GM18507 (cell line): ENCODE data around the gene HIRA.

ENCODE experiments used
- DNase-seq: peaks from one replicate; pipeline ENCODE4 v3.0.0; 2011; ENCODE audit warnings: low read depth; ENCODE audit not compliant: insufficient read length; ENCODE audit errors: extremely low spot score
- FAIRE-seq: peaks from 2 replicates; lab custom pipeline; 2011; peaks lifted over from hg19 to GRCh38; lab: Jason Lieb, UNC

The HIRA gene, protein sequence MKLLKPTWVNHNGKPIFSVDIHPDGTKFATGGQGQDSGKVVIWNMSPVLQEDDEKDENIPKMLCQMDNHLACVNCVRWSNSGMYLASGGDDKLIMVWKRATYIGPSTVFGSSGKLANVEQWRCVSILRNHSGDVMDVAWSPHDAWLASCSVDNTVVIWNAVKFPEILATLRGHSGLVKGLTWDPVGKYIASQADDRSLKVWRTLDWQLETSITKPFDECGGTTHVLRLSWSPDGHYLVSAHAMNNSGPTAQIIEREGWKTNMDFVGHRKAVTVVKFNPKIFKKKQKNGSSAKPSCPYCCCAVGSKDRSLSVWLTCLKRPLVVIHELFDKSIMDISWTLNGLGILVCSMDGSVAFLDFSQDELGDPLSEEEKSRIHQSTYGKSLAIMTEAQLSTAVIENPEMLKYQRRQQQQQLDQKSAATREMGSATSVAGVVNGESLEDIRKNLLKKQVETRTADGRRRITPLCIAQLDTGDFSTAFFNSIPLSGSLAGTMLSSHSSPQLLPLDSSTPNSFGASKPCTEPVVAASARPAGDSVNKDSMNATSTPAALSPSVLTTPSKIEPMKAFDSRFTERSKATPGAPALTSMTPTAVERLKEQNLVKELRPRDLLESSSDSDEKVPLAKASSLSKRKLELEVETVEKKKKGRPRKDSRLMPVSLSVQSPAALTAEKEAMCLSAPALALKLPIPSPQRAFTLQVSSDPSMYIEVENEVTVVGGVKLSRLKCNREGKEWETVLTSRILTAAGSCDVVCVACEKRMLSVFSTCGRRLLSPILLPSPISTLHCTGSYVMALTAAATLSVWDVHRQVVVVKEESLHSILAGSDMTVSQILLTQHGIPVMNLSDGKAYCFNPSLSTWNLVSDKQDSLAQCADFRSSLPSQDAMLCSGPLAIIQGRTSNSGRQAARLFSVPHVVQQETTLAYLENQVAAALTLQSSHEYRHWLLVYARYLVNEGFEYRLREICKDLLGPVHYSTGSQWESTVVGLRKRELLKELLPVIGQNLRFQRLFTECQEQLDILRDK

DNA sequence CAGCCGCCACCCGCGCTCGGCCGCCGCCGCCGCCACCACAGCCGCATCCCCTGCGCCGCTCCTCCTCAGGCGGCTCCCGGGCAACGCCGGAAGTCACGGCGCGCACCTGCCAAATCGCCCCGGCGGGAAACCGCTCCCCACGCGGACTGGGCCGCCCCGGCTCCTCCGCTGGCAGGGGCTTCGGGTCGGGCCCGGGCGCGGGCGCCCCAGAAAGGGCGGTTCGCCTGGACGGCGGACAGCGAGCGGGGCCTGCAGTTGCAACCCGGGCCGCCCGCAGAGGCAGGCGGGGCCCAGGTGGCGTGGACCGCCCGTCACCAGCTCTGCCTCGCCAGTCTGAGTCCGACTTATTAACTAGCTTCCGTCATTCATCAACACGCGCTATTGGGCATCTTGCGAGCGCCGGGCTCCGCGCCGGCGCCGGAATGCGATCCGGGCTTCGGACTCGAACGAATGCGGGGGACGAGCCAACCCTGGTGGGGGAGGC, at the start of gene HIRA:
TSS of gene HIRA (minus strand) at position 85 of the 484 bp plus-strand sequence. CDS start 257 bp downstream, outside the sequence.
- peak; percentile 69 for DNase-seq
- no peak for FAIRE-seq

DNA sequence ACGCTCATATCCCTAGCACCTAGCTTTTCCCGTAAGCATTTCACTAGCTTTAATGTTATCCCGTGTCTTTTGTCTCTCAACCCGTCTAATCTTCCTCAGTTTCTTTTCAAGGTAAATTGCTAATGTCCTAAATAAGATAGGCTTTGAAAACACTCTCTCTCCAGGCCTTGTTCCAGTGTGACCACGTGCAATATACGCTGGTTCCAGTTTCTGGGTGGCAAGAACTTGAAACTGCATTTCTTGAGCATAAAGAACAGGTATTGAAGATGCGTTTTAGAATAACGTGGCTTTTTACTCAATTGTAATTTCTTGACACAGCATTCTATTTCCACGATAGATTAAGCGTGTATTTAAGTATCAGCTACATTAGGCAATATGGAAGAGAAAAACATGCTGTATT, 49.3 kb upstream of the HIRA start:
- DNase-seq = no peak
- no peak for FAIRE-seq

DNA sequence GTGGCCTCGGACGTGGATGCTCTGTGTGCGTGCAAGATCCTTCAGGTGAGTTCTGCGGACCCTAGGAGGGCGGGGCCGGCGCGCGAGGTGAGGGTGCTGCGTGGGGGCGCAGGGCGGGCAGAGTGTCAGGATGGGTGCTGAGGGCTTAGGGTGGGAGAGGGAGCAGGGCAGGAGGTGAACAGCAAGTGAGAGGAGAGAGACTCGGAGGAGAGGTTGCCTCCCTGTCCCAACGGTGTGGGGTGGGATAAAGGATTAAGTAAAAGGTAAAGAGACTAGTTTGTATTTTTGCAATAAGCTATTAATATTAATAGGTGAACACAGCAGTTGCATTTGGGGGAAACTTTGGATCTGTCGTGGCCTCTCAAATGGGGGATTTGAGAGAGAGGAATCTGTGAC, 48.6 kb upstream of the HIRA start:
- no peak for DNase-seq
- no peak for FAIRE-seq

DNA sequence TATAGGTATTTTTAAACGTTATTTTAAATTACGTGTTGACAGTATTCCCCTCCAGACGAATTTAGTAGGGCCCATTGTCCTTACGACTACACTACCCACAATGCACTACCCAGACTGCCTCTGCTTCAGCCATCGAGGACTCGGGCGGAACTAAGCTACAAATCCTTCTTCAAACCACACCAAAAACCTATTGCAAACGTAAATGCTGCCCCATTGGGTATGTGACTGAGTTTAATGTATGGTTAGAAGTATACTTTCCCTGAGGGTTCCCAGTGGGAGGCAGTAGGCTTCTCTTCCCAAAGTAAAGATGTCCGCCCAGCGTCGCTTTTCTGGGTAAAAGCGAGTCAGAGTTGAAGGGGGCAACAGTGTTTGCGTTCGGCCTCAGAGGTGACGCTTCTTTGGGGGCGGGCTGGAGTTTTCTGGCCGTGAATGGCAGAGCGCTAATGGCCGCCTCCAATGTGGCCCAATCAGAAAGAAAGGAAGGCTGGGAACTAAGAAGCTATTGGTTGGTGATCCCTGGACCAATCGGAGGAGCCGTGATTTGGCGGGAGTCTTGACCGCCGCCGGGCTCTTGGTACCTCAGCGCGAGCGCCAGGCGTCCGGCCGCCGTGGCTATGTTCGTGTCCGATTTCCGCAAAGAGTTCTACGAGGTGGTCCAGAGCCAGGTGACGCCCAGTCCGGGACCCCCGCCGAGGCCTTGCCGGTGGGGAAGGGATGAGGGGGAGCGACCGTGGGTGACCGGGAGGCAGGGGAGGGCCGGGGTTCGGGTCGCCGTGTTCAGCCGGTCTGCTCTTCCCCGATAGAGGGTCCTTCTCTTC, 48.0 kb upstream of the HIRA start, which contains the start of gene CDC45:
TSS of gene CDC45 (plus strand) at position 566 of the 818 bp plus-strand sequence. CDS start at position 615, 49 bp downstream.
- peak; percentile 95 for FAIRE-seq
- peak; percentile 93 for DNase-seq

DNA sequence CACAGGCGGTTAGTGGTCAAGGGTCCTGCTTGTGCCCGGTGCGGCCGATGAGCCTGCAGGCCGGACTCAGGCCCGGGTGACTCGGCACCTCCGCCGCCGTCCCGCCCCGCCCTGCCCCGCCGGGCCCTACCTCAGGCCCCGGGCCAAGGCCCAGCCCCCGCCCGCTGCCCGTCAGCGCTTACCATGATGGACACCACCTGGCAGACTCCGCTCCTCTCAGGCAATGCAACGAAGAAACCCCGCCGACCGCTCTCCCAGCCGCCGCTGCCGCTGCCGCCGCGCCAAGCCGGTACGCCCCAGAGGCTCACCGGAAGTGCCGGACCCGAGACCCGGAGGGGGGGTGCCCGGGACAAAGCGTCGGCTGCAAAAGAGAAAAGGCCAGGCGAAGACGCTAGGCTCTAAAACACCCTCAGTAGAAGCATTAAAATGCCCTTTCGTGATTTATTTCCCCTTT, 47.4 kb upstream of the HIRA start, which contains the start of gene UFD1:
TSS of gene UFD1 (minus strand) at position 293 of the 454 bp plus-strand sequence. CDS start at position 185, 108 bp downstream.
- FAIRE-seq = no peak
- DNase-seq = peak; percentile 44

DNA sequence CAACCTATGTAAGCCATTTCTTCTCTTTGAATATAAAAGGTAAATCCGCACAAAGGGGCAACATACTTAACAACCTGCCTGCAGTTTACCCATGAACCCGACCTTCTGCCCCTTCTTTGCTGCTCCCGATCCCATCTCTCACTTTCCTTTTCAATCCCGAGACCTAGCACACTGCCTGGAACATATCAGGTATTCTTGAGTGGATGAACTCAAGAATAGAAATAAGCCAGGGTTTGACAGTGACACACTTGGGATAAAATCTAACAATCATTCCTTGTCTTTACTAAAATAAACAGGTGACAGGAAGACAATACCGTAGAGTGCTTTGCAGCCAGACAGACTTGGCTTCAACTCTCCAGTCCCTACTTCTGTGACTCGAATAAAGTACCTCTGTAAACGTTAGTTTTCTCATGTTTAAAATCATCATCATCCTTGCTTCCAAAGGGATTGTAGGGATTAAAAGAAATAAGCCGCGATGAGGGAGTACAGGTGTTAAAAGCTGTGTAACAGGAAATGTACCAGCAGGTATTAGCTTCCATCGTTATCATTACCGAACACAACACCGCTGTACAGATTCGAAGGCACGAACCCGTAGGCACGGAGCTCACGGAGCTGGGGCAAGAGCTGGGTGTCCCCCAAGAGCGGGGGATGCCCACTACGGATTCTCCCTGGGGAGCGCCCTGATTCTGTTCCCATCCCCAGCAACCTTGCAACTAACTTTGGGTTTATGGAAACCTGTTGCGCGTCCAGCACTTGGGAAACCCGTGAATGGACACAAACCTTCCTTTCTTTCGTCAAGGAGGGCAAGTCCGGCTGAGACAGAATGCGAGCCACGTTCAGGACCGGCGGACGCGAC, 46.7 kb upstream of the HIRA start:
- no peak for DNase-seq
- FAIRE-seq = peak; percentile 39

DNA sequence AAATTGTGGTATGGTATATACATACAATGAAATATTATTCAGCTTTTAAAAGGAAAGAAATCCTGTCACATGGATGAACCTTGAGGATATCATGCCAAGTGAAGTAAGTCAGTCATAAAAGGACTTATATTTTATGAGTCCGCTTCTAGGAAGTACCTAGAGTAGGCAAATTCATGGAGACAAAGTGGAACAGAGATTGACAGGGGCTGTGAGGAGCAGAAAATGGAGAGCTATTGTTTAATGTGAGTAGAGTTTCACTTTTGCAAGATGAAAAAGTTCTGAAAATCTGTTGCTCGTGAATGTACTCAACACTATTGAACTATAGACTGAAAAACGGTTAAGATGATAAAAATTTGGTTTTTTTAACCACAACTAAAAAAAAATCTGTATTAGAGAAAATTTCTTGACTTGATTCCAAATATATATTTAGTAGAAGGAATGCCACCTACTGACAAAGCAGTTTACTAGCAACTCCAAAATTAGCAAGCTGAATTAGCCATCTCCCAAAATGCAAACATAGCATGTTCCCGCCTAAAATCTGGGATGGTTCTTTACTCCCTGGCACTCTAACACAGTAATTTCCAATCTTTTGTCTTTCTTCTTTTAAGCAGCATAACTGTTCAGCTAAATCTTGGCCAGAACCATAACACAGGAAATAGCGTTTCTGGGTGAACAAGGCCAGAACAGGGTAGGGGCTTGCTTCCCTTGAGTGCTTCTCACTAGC, 46.0 kb upstream of the HIRA start:
- FAIRE-seq (peak; percentile 41), DNase-seq (no peak)

DNA sequence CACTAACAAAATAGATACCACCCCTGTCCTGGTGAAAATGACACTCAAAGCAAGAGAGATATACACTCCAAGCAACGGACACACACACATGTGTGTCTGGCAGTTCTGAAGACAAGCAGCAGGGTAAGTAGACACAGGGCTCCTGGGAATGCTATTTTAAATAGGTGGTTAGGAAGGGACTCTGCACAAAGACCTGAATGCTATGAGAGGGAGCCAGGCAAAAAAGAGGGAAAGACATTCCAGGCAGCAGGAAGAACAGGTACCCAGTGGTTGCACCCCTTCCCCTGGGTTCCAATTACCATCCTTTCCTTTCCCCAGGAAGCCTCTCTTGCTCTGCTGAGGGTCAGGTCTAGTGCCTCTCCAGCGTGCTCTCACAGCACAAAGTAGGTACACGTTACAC, 44.5 kb upstream of the HIRA start:
- no peak for FAIRE-seq
- no peak for DNase-seq

DNA sequence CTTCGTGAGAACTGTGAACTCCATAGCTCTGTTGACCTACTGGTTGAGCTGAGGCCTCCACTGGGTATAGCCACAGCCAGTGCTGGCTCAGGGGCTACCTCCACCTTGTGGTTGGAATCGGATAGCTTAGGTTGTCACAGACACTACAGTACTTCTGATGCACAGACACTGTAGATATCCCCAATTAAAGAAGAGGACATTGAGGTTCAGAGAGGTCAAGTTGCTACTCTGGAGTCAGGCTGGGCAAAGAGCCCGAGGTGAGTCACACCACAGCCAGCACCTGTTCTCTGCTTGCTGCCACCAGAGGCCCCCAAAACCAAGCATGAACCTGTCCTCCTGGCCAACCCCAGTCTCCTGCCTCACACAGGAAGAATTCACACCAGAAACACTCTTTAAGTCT, 42.0 kb upstream of the HIRA start:
- DNase-seq (no peak), FAIRE-seq (no peak)

DNA sequence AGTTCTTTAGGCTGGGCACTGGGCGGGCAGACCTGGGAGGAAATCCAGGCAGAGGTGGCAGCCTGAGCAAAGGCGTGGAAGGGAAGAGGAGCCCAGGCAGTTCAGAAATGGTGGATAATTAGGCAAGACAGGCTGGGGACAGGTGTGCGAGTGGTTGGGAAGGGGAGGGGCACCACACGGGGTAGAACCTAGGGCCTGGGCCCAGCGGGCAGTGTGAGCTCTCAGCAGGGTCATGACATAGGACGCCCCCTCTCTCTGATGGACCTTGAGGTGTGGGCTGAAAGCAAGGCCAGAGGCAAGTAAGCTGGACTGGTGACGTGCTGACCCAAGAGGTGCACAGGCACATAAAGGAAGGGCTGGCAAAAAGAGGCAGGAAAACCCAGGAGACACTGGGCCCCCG, 40.7 kb upstream of the HIRA start:
- FAIRE-seq = no peak
- no peak for DNase-seq

DNA sequence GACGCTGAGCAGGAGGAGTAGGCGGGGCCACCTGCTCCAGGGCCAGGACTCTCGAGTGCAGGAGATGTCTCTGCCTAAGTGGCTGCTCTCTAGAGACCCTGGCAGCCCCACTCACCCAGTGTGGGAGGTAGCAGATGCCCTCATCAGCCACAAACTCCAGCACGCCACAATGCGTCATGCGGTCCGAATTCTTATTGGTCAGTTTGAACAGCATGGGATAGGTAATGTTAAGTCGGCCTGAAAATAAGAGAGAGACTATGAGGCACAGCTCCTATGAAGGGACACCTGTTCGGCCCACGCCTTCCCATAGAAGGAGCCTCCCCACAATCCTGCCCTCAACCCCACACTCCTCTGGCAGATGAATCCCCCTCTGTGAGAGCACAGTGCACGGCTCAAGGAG, 40.0 kb upstream of the HIRA start:
- DNase-seq (no peak), FAIRE-seq (no peak)

DNA sequence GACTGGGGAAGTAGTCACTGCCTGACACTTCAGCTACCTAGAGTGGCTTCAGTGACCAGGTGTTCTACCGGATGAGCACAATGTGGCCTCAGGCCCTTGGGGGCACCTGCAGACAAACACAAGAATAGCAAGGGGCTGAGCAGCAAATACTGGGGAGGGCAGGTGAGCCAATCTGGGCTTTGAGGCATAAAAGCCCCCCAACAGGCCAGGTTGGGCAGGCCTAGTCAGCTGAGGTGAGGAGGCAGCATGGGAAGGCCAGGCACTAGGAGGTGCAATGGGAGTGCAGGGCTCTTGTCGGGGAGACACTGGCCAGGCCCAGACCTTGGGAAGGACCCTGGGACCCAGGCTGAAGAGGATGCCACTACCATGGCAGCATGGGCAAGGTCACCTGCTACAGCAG, 38.5 kb upstream of the HIRA start:
- no peak for FAIRE-seq

DNA sequence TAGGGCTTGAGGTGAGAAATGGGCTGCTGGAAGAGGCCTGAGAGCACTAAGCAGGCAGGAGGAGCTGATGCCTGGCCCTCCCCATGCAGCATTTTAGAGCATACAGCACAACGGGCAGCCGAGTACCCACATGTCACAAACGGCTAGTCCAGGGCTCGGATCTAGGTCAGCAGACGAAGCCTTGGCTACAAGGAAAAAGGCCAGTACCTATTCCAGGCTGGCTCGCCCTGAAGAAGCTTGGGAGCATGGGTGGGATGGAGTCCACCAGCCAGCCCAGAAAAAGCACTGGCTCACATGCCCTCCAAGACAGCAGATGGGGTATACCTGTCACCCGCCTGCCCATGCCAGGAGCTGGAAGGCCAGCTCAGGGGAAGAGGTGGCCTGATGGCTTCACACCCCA, 37.9 kb upstream of the HIRA start:
- no peak for DNase-seq
- no peak for FAIRE-seq

More for the DNA sequence above, 38.5 kb upstream of the HIRA start:
- DNase-seq = no peak

DNA sequence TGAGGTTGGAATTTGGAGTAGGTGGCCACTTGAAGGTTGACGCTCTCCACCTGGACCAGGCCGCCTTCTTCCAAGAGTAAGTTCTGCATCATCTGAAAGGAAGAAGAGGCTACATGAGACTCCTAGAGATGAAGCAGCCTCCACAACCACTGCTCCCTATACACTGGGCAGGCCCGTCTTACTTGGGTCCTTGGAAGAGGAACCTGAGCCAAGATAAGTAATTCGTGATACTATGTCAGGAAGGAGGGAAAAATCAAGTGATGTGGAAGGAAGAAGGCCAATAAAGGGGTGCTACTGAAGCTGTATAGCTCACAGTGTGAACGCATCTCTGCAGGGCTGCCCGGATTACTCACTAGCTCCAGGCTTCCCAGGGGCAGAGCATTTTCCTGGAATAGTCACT, 36.4 kb upstream of the HIRA start:
- DNase-seq (no peak), FAIRE-seq (no peak)

DNA sequence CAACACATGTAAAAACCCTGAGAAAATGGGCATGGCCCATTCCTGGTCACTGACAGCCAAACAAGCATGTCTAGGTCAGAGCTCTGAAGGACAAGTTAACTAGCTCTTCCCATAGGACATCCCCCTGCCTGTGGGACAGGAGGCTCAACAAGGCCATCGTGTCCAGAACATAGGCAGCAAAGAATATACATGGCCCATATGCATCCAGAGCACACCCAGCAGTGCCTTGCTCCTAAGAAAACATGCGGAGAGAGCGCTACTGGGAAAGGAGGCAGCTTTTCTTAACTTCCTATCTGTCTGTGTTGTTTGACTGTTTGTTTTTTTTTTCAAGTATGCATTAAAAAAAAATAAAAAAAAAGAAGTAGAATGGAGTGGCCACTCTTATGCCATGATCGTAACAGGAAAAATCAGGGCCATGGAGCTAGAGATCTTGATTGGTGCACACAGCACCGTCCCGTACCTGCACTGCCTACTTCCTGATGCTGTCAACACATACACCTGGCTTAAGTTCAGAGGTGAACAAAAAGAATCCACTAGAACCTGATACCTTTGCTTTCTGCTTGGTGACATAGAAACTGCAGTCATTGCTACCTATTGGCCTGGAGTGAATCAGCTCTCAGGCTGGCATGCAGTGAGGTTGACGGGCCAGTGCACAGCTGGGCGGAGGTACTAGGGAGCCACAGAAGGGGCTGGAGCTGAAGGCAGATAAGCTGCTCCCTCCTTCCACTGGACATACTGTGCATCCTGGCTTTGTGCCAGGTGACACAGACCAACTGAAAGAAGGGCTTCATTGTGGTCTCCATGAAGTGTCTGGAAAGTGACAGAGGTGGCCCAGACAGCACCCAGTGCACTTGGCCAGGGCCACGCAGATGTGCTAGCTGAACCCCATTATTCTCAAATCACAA, 35.6 kb upstream of the HIRA start:
- no peak for FAIRE-seq
- no peak for DNase-seq

DNA sequence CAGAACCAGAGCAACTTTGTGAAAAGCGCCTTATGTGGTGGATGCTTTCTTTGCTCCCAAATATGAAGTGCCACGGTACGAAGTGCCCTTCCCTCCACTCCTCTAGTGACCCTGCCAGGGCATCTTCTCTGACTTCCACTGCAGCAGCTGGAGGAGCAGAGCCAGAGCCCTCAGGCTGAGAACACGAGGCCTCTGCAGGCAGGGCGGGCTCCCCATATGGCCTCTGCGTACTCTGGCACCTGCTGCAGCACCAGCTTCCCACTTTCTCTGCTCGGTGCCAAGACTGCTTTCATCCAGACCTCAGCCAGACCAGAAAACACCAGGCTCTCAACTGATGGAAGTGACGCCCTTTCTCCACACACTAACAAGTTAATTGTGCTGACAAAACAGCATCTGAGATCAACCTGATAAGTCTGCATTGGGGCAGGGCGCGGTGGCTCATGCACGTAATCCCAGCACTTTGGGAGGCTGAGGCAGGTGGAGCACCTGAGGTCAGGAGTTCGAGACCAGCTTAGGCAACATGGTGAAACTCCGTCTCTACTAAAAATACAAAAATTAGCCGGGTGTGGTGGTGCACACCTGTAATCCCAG, 34.7 kb upstream of the HIRA start:
- DNase-seq (no peak), FAIRE-seq (no peak)
